ENCODE measurements around the gene FGF22. TPM values are rescaled to one million over a fixed set of nuclear protein-coding genes. Genes with fewer than 3 reads are reported as not detected.

The FGF22 gene
- total and polyA plus RNA-seq, 10 of the 15 experiments (the other 5 are each of a cell fraction or from before 2014, with no cell fraction given): 0.05 TPM; not detected in 9

DNA sequence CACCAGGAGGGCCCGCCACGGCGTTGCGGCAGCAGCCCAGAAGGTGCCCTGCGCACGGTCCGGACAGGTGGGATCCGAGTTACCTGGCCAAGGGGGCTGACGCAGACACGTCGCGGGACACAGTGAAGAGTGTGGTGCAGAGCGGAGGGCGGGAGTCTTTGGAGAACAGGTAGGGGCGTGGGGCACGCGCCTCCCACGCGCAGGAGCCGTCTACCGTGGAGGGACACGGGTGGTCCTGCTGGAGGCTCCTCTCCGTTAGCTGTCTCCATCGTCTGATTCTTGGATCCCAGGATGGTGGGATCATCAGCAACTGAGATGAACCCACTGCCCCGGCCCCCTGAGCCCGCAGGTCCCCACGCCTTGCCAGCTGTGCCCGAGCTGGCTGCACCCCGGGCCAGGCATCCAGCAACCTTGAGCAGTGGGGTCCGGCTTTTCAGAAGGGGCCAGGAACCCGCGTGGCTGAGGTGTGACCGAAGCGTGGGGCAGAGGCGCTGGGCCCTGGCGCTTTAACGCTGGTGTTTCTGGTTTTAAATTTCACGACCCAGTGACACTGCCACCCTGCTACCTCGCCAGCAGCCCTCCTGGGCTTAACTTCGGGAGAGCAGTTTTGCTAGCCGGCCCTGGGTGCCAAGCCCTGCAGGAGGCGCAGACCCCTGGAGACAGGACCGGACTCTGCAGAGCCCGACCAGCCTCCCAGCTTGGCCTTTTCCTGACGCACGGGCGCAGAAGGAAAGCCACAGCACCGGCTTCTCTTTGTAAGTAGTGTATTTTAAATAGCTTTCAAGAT is 7.3 kb downstream of the FGF22 start:
- ChIA-PET CTCF (no interaction called here), RAD21 (ENCODE audit: unreplicated experiment) (no interaction called here), SMC1A (ENCODE audit: uncharacterized antibody, unreplicated experiment) (no interaction called here), POLR2A (no interaction called here)
- DNase-seq (ENCODE audit: low read depth, low spot score) (no peak), ATAC-seq (no peak), FAIRE-seq (no peak)
- Histone ChIP-seq H3K79me2 (ENCODE audit: control insufficient read depth, insufficient read depth, low read length) (no peaks in the 10 kb centered on the region; the same call in 1 of the 2 replicates), H3K27me3 (replicated peaks in 1 of 2; ENCODE audit: control insufficient read depth in 2 of 2, insufficient read depth in 2 of 2, low read length in 1 of 2) (no peaks in the 10 kb centered on the region), H4K20me1 (ENCODE audit: control insufficient read depth, insufficient read depth) (no peaks in the 10 kb centered on the region), H3K36me3 (ENCODE audit: control insufficient read depth in 2 of 2, insufficient read depth in 2 of 2, low read length in 1 of 2) (peaks cover 5 to 37% of the 10 kb centered on the region in 2 experiments; a peak in 3 of 4 replicates), H2AFZ (ENCODE audit: control insufficient read depth, low read depth, low read length) (no peak overlapping the region), H3K9me3 (replicated peaks; ENCODE audit: control insufficient read depth, insufficient read depth, low read length) (no peaks in the 10 kb centered on the region), H3K4me1 (ENCODE audit: control insufficient read depth, insufficient read depth, low read length) (no peaks in the 10 kb centered on the region), H3K27ac (ENCODE audit: control insufficient read depth, insufficient read depth) (no peak overlapping the region), H3K4me3 (no peak overlapping the region), H3K9ac (ENCODE audit: control insufficient read depth, insufficient read depth, low read length) (no peak overlapping the region), H3K4me2 (ENCODE audit: control insufficient read depth, insufficient read depth) (no peak overlapping the region)
- intact Hi-C loops (cut with micrococcal nuclease; ENCODE audit: unreplicated experiment) (no loop called here), in situ Hi-C loops (cut with MboI) (no loop called here)
- no TSS peak for BruUV-seq (replicated peaks)
- TF ChIP-seq MTA3 (IDR thresholded peaks at IDR 0.05; ENCODE audit: borderline replicate concordance, low read length): no peak
- peak; percentile 59; the same call in 1 of the 2 replicates for TF ChIP-seq POLR2A (IDR thresholded peaks at IDR 0.05; ENCODE audit: low read depth, low read length)
- WGBS (ENCODE audit: insufficient coverage, insufficient replicate concordance, low lambda C conversion rate, missing lambda C conversion rate): 95% methylated on average over 46 of the region's 48 CpGs

DNA sequence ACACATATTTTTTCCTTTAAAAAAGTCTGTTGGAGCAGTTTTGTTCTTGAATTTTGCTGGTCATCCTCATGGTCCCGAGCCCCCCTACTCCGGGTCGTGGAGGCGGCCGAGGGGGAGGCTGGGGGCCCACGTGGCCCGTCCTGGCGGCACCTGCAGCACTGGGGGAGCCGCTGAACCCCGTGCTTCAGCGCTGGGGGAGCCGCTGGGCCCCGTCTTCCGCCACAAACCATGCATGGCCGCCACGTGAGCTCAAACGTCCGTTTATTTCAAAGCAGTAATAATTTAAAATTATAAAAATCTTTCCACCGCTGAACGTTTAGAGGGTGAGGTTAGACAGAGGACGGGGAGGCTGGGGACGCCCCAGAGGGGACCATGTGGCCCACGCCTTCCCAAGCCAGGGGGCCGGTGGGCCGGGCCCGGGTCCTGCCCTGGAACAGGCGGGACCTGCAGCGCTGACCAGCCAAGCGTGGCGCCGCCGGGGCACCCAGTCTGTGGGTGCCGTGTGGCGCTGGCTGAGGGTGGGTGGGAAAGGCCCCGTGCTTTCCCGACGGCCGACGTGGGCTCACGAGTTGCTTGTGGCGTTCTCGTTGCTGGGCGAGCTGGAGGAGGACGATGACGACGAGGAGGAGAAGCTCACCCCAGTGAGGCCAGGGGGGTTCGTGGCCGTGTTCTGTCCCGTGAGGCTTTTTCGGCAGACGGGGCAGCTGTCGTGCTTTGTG is 8.0 kb downstream of the FGF22 start:
- H3K4me2 ChIP-seq (ENCODE audit: control insufficient read depth, insufficient read depth): no peak overlapping the region
- peaks cover 6 to 43% of the 10 kb centered on the region in 2 experiments; a peak in 3 of 4 replicates for H3K36me3 ChIP-seq (ENCODE audit: control insufficient read depth in 2 of 2, insufficient read depth in 2 of 2, low read length in 1 of 2)
- FAIRE-seq (no peak), DNase-seq (ENCODE audit: low read depth, low spot score) (no peak), ATAC-seq (no peak)
- H2AFZ ChIP-seq (ENCODE audit: control insufficient read depth, low read depth, low read length): no peak overlapping the region
- BruUV-seq (replicated peaks): TSS peak; percentile 78
- H3K9me3 ChIP-seq (replicated peaks; ENCODE audit: control insufficient read depth, insufficient read depth, low read length): no peaks in the 10 kb centered on the region
- RAD21 ChIA-PET (ENCODE audit: unreplicated experiment): interaction anchor here (0.6 kb wide), 1 partner anchor 123 kb away, joined by 3 read pairs; no protein-coding TSS in a partner anchor
- CTCF ChIA-PET: no interaction called here
- TF ChIP-seq PAX5 (IDR thresholded peaks at IDR 0.05; ENCODE audit: borderline replicate concordance, low read depth, low read length) (peak; percentile 83; the same call in 1 of the 2 replicates), ZNF622 (IDR thresholded peaks at IDR 0.05) (no peak), SRF (IDR thresholded peaks at IDR 0.05; ENCODE audit: low read depth in 2 of 2, low read length in 2 of 2) (no peak)
- no peaks in the 10 kb centered on the region for H3K27me3 ChIP-seq (replicated peaks in 1 of 2; ENCODE audit: control insufficient read depth in 2 of 2, insufficient read depth in 2 of 2, low read length in 1 of 2)
- intact Hi-C loops (cut with micrococcal nuclease; ENCODE audit: unreplicated experiment) (no loop called here), in situ Hi-C loops (cut with MboI) (no loop called here)
- H3K9ac ChIP-seq (ENCODE audit: control insufficient read depth, insufficient read depth, low read length): no peak overlapping the region
- POLR2A ChIA-PET: no interaction called here
- whole genome bisulfite sequencing (ENCODE audit: insufficient coverage, insufficient replicate concordance, low lambda C conversion rate, missing lambda C conversion rate): 38% methylated on average over 35 of the region's 52 CpGs
- H3K4me3 ChIP-seq: no peak overlapping the region
- H3K79me2 ChIP-seq (ENCODE audit: control insufficient read depth, insufficient read depth, low read length): peaks cover 4% of the 10 kb centered on the region; the same call in 1 of the 2 replicates
- H3K27ac ChIP-seq (ENCODE audit: control insufficient read depth, insufficient read depth): no peak overlapping the region
- SMC1A ChIA-PET (ENCODE audit: uncharacterized antibody, unreplicated experiment): no interaction called here
- H4K20me1 ChIP-seq (ENCODE audit: control insufficient read depth, insufficient read depth): no peaks in the 10 kb centered on the region
- H3K4me1 ChIP-seq (ENCODE audit: control insufficient read depth, insufficient read depth, low read length): no peaks in the 10 kb centered on the region

Measured in GM12878 (cell line).